ENCODE results near the gene SLC28A3.

The SLC28A3 gene

DNA sequence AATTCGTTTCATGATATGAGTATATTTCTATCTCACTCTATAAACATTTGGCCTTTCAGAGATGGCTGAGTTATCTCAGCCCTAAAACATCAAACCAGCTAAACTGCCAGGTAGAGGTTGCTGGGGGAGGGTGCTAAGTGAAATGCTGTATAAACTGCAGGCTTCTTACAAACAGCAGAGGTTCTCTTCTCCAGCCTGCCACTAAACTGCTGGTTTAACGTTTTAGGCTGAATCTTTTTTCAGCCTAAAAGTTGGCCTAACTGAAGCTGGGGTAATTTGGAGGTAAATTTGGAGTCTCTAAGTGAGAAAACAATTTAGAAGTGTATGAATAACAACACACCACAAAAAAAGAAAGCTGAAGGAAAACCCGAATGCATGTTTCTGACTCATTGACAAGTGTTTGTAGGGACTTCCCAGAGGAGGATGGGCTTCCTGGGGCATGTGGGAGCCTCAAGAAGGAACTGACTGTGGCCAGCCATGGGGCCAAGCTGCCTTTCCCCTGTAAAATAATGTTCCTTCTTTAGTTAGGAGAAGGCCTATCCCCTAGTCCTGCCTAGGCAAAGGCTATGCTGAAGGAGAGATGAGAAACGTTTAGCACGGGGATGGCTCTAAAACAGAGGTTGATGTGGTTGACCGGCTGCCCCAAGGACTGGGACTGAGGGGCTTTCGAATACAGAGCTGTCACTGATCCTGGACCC, 44.3 kb downstream of the SLC28A3 start:
- DNase-seq, result peak; percentile 6

DNA sequence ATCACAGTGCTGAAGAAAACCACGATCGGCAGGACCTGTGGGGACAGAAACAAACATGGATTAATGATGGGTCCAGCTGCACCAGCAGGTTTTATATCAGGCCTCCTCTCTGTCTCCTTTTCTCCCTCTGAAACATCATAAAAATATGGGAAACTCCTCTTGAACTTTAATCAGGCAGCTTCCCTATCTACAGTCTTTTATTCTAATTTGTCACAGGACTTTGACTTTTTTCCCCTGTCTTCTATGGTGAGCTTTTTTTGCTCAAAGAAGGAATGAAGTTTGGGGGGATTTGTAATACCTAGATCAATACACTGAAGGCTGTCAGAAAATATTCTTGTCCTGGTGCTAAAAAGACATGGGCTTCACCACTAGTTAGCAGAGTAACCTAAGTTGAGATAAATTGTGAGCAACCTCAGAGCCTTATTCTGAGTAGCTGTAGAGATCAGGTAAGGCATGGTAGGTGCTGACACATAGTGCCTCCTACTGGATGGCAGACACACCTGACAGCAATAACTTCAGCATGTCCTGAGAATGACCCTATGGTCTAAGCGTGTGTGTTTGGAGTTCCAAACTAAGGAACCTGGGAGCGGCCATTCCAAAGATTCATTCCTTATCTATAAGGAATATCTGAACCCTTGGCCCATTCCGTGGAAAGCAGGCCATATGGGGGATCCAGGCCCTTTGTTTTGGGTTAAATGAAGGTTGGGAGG, 46.2 kb downstream of the SLC28A3 start:
- no peak for DNase-seq

DNA sequence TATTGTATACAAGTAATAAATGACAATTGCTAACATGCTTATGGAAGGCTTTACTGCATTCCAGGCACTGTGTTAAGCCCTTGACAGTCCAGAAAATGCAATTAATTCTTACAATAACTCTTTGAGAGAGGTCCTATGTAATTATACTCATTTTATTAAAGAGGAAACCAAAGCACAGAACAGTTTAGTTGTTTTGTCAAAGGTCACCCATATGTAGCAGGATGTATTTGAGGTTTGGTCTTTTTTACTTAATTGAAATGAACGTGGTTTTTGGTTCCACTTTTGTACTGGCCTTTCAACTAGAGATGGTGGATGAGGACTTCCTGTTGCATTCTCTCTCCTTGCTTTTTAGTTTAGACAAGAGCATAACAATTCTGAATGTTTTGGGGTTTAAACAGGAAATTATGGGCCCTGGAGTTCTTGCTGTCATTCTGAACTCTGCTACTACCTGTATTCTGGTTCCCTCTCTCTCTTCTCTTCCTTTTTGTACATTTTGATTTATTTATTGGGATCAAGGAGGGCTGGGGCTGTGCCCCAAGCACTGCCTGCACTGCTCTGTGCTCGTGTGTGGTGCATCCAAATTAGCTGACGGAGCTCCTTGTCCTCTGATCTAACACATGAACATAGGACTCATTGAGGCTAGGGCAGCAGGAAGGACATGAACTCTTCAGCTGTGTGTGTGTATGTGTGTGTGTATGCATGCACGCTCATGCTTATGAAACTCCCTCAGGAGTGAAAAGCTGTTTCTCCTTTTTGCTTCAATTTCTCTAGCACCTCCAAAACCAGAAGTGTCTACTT, 47.4 kb downstream of the SLC28A3 start:
- no peak for DNase-seq

DNA sequence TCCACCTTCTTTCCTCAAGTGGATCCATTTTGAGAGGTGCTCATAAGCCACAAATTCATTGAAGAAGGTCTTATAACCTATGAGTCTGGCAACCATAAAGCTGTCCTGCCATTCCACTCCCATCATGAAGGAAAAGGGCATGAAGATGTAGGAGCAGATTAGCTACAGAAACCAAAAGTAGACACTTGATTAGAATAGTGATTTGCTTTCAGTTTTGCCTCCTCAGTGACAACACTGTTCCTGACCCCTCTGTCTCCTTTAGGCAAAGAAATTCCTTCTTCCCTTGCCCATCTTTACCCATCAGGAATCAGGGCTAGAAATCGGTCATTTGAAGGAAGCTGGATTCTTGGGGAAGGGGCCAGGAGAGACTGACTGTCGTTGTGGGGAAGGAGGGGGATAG, 55.2 kb downstream of the SLC28A3 start:
- no peak for DNase-seq

DNA sequence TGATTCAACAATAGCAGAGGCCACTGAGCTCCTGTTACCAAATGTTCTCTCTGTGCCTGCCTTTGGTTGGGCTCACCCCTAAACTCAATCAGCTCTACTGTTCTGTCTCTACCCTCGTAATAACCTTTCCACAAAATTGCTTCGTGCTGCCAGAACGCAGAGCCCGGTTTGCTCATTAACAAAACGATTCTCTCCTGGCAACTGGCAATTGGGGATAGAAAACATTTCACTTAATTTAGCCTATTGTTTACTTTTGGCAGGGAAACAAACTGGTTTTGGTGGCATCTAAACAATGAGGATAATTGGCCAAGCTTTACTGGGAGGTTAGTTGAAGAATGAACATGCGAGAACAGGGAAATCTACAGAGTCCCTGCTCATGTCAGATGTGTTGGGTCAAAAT, 56.6 kb downstream of the SLC28A3 start:
- DNase-seq, result no peak

DNA sequence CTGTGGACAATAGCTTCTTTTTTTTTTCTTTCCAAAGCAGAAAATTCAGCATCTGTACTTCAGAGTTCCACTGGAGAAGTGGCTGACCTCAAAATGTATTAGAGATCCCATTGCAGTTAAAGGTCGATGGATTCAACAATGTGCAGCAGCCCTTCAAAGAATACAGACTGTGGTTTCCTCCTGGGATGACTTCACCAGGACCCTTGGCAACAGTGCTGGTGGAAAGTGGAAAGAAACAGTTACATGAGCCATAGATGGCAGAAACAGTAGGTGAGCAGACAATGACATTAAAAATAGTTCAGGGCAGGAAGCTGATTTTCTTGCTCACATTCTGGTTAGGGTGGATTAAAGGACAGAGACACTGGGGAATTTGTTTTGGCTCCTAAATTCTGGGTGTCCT, 62.4 kb downstream of the SLC28A3 start:
- DNase-seq, result no peak

DNA sequence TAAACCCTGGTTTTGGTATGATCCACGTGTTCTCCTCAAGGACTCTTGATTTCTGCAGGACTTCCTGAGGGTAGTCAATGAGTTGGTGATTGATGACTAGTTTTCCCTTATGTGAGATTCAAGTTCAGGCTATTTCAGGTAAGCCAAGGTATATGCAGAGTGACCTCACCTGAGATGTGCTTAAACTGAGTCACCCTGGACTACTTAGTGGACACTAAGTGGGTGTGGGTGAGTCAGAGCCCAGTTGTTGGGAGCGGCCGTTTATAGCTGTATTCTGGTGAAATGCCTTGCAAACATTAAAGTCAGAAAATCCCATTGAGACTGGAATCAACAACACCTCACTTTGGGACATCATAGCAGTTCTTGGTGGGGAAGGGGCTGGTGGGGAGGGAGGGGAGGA, 62.9 kb downstream of the SLC28A3 start:
- DNase-seq, result no peak

DNA sequence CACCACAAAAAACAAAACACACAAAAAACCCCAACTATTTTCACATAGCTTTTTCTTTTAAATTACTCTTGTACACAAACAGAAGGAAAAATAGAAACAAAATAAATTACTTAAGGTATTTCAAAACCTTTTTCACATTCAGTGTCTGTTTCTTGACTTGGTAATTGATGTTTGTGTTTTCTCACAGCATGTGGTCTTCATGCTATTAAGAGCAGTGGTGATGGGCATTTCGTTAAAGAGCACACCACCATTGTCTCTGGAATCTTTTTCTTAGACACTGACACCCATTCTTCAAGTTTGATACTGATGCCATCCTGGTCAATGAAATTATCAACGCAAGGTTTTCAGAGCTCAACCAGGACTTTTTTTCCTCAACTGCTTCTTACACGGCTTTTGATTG, 63.8 kb downstream of the SLC28A3 start:
- no peak for DNase-seq

DNA sequence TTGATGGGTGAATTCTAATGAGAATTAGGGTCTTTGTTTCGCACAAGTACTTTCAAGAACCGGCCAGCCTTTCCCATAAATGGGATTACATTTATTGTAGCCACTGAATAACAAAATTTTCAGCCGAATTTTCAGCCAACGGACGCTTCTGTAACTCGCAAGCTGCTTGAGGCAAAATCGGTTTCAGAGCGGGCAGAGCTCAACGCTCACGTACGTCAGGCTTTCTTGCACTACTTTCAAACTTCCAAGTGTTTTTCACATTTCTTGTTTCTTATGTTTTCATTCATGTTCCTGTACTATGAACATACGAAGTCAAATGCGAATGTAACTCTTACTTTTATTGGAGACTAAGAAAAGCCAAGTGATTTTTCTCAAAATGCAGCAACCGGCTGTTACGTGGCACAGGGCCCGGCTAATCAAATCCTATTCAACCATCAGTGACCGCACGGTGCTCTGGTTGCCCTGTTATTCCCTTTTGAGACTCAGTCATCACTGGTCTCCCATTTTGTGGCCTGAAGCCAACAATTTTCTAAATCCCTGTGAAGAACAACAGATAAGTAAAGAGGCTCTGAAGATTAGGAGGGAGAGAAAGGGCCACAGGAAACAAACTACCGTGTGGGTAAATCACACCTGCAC, 68.5 kb downstream of the SLC28A3 start:
- DNase-seq, result no peak

DNA sequence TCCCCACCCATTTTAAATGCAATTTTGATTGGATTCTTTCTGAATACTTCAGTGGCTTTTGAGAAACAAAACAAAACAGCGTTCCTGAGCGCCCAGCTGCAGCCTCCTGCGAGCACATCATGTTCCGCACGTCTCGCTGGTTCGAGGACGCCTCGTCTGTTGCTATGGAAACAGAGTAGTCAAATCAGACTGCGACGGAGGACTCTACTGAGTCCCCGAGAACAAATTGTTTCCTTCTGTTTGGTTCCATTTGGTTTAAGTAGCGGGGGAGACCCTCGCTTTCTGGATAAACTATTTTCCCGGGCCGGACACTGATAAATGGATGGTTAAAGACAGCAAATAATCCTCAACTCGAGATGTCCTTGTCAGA, 69.0 kb downstream of the SLC28A3 start:
- no peak for DNase-seq

DNA sequence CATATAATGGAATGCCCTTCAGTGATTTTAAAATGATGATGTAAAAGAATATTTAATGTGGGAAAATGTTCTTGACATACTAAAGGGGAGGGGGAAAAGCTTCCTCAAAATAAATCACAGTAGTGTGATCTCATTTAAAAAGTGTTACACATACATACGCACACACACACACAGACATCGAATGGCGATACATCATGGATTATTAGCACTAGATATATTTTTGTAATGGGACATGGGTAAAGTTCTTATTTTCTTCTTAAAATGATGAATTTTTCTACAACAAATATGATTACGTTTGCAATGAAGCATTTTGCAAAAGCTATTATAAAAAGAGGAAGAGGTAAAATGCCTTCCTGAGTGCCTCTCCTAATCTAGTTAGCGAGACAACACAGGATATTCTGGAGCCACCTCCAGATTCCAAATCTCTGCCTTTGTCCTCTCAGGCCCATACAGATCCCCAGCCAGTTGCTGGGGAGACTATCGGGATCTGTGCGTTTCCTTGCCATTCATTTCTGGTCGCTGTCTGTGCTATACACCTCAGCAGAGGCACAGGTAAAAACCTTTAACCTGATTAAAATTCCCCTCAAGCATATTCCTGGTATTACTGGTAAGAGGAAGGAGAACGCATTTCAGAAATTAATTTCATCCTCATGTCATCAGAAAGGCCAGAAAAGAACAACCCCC, 69.6 kb downstream of the SLC28A3 start:
- DNase-seq, result no peak

DNA sequence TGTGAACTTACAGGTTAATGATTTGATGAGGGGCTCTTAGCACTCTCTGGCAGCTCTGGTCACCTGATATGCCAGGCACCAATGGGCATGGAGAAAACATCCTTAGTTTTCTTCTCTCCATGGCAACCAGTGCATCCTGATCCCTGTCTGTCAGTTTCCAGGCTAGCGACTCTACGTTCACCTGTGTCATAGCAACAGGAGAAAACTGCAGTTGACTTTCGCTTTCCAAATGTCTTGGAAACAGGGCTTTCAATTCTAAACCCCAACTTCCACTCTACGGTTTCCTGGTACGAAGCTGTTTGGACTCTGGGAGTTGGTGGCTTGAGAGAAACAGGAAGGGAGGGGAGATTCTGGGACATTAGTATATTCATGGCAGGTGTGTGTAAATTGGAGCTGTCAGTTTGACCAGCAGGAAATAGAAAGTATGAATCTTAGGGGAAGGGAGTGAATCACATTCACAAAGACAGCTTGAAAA, 74.4 kb downstream of the SLC28A3 start:
- DNase-seq, result no peak

DNA sequence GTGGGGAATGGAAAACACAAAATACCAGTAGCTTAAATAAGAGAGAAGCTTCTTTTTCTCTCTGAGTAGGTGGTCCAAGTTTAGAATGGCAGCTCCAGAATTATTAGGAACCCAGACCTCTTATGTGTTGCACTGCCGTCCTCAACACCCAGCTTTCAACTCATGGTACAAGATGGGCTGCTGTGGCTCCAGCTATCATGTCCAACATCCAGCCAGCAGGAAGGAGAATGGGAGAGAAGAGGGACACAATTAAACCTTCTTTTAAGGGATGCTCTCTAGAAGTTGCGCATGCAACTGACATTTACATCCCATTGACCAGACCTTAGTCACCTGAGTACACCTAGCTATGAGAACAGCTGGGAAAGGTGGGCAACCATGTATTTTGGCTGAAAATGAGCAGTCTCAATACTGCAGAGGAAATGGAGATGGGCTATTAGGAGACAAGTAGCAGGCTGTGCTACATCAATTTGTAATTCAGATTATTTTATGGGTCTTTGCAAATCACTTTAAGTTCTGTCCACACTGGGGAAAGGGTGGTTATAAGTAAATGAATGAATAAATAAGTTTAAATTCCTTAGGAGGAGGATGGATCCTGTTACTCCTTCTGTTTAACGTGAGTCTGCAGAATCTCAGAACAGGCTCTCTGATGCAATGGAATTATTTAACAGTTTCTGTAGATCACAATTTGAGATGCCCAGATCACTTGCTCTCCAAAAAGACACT, 76.1 kb downstream of the SLC28A3 start:
- no peak for DNase-seq

DNA sequence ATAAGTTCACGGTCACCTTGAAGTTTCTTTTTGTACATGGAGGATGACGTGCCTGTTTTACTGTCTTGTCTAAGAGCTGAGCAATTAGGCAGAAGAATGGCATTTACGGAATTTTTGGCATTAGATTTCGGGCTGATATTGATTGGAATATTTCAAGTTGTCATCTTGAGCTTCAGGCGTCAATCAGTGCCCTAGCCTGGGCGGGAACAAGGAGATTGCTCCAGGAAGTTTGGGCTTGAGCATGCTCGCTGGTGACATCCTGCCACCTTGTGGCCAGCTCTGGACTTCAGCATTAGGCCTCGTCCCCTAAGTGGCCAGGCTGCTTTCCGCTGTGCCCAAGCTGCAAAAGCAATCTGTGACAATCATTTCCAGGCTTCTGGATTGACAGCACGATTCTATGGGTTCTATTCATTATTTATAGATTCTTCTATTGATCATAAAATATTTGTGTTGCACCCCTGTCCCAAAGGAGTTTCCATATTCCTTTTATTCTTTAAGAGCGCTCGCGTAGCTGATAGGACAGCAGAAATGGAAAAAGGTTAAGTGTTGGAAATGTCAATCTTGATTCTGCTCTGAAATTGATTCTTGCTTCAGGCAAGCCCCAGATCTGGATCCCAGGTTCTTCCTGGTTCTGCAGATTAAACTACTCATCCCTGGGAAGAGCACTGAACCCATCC, 79.3 kb downstream of the SLC28A3 start:
- peak; percentile 12 for DNase-seq

DNA sequence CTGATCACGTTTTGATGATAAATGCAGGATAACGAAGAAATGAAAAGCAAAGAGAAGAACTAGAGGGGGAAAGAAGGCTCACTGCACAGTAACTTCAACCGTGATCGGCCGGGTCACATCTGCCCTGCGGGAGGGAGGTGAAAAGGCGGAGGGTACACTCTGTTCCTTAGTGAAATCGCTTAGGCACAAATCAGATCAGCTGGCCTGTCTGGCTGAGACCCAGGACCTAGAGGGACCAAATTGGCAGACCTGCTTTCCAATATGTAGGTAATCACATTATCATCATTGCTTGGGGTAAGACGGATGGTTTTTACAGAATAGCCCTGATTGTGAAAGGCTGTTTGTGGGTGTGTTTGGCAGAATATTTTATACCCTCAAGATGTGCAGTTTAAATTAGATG, 82.2 kb downstream of the SLC28A3 start:
- DNase-seq, result no peak

DNA sequence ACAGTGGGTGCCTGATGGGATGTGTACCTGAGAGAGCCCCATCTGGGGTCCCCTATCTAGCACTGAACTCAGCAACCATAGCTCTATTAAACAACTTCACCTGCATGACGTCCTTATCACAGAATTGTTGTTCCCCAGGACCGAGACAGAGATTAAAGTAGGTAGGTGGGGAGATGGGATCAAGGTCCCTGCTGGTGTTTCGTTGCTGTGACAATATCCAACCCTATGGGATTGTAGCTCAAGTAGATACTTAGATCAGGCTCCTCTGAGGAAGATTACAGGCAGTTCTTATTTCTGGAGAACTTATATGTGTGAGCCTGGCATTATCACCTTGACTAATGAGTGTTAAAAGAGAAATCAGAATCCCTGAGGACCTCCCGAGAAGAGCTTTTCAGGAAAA, 84.9 kb downstream of the SLC28A3 start:
- no peak for DNase-seq

DNA sequence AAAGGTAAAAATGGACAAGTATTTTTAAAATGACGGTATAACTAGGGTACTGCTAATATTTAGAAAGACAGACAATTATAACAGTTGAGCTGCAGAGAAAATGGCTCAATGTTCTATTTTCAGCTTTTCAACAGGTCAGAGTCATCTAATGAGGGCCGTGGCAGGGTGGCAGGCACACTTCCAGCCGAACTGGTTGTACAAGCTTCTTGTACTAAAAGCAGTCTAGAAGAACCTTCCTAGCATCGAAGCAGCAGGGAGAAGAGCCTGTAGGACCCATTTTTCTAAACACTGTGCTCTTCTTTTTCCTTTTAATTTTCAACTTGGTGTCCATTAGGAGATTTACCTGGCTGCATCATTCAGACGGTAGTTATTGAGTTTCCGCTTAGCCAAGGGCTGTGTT, 85.6 kb downstream of the SLC28A3 start:
- DNase-seq, result no peak

DNA sequence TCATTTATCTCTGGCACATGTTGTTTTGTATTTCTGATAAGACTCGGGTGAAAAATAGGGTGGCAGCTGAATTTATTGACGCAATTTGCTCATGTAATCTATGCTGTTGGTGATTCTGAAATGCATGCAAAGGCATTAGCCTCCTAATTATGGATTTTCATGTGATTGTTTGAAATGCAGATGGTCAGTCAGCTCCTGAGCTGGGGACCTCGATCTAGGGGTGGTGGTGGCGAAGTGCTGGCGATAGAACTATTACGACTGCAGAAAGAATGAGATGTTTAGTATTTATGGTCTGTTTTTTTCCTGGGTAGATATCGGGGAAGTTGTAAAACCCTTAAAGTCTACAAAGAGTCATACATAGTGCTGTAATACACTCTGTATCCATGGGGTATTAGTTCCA, 88.6 kb downstream of the SLC28A3 start:
- DNase-seq, result no peak

DNA sequence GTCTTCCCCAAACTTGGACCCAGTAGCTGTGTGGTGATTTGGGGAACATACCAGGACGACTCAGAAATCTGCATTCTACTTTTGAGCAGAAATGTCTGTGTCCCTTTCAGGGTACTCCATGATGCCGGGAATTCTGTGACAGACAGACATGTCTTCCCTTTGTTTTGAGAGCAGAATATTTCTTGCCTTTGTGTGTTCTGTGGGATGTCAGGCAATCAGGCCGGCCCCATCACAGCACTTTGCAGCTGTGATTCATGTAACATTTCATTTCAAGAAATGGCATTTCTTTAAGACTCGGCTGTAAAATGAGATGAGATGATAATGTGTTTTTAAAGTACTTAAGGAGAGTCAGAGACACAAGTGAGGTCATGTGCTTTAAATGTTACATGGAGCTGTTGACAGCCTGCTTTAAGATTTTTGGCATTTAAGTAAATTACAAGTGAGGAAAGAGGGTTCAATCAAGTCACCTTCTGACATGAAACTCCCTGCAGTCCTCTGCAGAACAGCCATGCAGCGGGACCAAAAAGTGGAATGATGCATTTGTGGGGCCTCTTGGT, 98.7 kb downstream of the SLC28A3 start:
- no peak for DNase-seq

DNA sequence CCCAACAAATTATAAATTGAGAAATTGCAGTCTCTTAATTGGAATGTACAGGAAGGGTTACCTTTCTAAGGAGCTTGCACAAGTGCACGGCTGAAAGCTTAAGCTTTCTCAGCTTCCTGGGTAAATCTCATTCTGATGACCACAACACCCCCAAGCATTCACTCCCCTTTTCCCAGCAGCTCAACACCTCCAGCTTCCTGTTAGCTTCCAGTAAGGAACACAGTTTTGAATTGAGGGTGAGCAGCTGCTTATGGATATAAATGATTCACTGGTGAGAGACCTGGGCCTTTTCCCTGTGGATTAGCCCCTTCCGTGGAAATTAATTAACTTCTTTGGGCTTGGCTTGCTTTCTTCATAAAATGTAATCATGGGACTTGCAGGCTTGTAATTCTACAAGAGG, 101.2 kb downstream of the SLC28A3 start:
- no peak for DNase-seq

DNA sequence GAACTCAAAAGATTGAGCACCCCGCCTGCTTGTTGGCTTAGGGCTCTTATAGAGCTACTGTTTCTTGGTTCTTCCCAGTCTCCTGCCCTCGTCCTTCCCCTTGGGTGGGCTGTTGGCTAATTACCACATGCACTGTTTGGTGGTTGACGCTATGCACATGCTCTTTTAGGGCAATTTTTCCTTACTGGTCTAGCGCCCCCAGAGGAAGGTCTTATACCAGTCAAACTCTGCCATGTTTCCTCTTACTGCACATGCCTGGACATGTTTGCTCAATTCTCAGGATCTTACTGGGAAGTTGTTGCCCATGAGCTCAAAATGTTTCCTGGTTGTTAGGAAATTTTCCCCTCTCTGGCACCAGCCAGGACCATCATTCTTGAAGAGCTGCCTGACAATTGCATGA, 101.9 kb downstream of the SLC28A3 start:
- DNase-seq, result no peak

Measured in activated T-cell treated with anti-CD3 and anti-CD28 coated beads for 4 hours (primary cell).